ENCODE results near the gene NGEF.

GRCh38 chr2:232842689-232843088 lies 170.4 kb downstream of the NGEF start:
- TF ChIP-seq CTCF (IDR thresholded peaks at IDR 0.05; ENCODE audit: low read length) (no peak), EZH2 (IDR thresholded peaks at IDR 0.05; ENCODE audit: borderline replicate concordance, low read length) (no peak)

All from OCI-LY1 (cell line).